ENCODE results near the gene OS9.
A peak's percentile ranks its signal among the peaks of the same experiment; 100 is the strongest.

Gene OS9

GRCh38 chr12:57743769-57744168 is 49.8 kb downstream of the OS9 start:
- TF ChIP-seq CTCF (conservative IDR thresholded peaks at IDR 0.05; ENCODE audit: control insufficient read depth, insufficient read depth, low read depth, low read length): no peak
- no peak overlapping the region for H3K4me3 ChIP-seq (ENCODE audit: control insufficient read depth, low read depth, low read length)
- no peak for DNase-seq (ENCODE audit: low read depth)

- DNase-seq (ENCODE audit: low read depth): peak; percentile 90
- H3K4me3 ChIP-seq (ENCODE audit: control insufficient read depth, low read depth, low read length): peak overlapping the region; percentile 97
- TF ChIP-seq CTCF (conservative IDR thresholded peaks at IDR 0.05; ENCODE audit: control insufficient read depth, insufficient read depth, low read depth, low read length): no peak
These were observed 50.4 kb downstream of the OS9 start for GRCh38 chr12:57744194-57744776.

GRCh38 chr12:57744777-57745484 is 51.0 kb downstream of the OS9 start, which contains the start of gene TSPAN31:
Gene TSPAN31 (plus strand): TSS chr12:57745039. CDS start chr12:57745155, 116 bp downstream.
- no peak for TF ChIP-seq CTCF (conservative IDR thresholded peaks at IDR 0.05; ENCODE audit: control insufficient read depth, insufficient read depth, low read depth, low read length)
- peak; percentile 99 for DNase-seq (ENCODE audit: low read depth)
- peak within 1 kb of the TSS; percentile 97 for H3K4me3 ChIP-seq (ENCODE audit: control insufficient read depth, low read depth, low read length)

- no peak for TF ChIP-seq CTCF (conservative IDR thresholded peaks at IDR 0.05; ENCODE audit: control insufficient read depth, insufficient read depth, low read depth, low read length)
- DNase-seq (ENCODE audit: low read depth): no peak
- peak overlapping the region; percentile 97 for H3K4me3 ChIP-seq (ENCODE audit: control insufficient read depth, low read depth, low read length)
These were observed 51.6 kb downstream of the OS9 start for GRCh38 chr12:57745485-57745881.

- DNase-seq (ENCODE audit: low read depth): no peak
- TF ChIP-seq CTCF (conservative IDR thresholded peaks at IDR 0.05; ENCODE audit: control insufficient read depth, insufficient read depth, low read depth, low read length): no peak
- peak overlapping the region; percentile 97 for H3K4me3 ChIP-seq (ENCODE audit: control insufficient read depth, low read depth, low read length)
These were observed 52.1 kb downstream of the OS9 start for GRCh38 chr12:57746025-57746424.

GRCh38 chr12:57749061-57749460 is 55.1 kb downstream of the OS9 start:
- no peak for DNase-seq (ENCODE audit: low read depth)
- TF ChIP-seq CTCF (conservative IDR thresholded peaks at IDR 0.05; ENCODE audit: control insufficient read depth, insufficient read depth, low read depth, low read length): no peak
- no peak overlapping the region for H3K4me3 ChIP-seq (ENCODE audit: control insufficient read depth, low read depth, low read length)
